ENCODE results near the gene LRCOL1.

DNA sequence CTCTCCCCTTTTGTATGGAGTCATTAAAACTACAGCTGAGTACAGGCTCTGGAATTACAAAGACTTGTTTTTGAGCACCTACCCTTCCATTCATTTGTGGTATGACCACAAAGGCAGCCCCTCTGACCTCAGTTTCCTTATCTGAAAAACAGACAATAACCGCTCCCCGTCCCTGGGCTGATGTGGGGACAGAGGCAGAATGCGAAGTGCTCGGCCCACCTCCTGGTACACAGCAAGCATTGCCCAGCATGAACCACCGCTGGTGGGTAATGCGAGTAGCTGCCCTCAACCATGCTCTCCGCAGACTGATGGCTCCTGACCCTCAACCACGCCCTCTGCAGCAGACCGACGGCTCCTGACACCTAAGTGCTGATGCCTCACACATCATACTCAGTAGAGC lies 30.6 kb upstream of the LRCOL1 start:
- TF ChIP-seq, protein P1, sequence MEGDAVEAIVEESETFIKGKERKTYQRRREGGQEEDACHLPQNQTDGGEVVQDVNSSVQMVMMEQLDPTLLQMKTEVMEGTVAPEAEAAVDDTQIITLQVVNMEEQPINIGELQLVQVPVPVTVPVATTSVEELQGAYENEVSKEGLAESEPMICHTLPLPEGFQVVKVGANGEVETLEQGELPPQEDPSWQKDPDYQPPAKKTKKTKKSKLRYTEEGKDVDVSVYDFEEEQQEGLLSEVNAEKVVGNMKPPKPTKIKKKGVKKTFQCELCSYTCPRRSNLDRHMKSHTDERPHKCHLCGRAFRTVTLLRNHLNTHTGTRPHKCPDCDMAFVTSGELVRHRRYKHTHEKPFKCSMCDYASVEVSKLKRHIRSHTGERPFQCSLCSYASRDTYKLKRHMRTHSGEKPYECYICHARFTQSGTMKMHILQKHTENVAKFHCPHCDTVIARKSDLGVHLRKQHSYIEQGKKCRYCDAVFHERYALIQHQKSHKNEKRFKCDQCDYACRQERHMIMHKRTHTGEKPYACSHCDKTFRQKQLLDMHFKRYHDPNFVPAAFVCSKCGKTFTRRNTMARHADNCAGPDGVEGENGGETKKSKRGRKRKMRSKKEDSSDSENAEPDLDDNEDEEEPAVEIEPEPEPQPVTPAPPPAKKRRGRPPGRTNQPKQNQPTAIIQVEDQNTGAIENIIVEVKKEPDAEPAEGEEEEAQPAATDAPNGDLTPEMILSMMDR (IDR thresholded peaks at IDR 0.05 in 4 of 5, conservative IDR thresholded peaks at IDR 0.05 in 1 of 5) = no peak
- TF ChIP-seq POLR2A (IDR thresholded peaks at IDR 0.05) = no peak

Measured in gastrocnemius medialis (tissue), 4 donors.